HEK293 (cell line): ENCODE measurements around the gene ABI3.
A peak's percentile ranks its signal among the peaks of the same experiment; 100 is the strongest.

Experiments used
- CTCF ChIA-PET: fragments of 350-600 bp; formaldehyde crosslinking; extraction: SDS; loops from one replicate; lab custom pipeline; 2021; ENCODE audit warnings: antibody characterized with exemption; lab: Yijun Ruan, JAX
- POLR2A ChIA-PET: fragments of 300-600 bp; formaldehyde crosslinking; extraction: SDS; loops from one replicate; lab custom pipeline; 2020; ENCODE audit warnings: antibody characterized with exemption, inconsistent platforms; lab: Yijun Ruan, JAX
- H3K27ac ChIP-seq: fragments of 200-500 bp; sonication (Bioruptor generic); 2 replicates; pipeline ENCODE4 v1.5.1; 2014; ENCODE audit warnings: low read depth, low read length, control low read depth, inconsistent platforms; ENCODE audit errors: extremely low read depth
- H3K36me3 ChIP-seq, 2 experiments: fragments of 200-500 bp in 1 of 2; sonication (Bioruptor generic) in 1 of 2; 1 replicate in 1 of 2; 2 replicates in 1 of 2; pipeline ENCODE4 v1.5.1; 2014 to 2017; ENCODE audit warnings: inconsistent platforms in 2 of 2, low read length in 2 of 2; ENCODE audit not compliant: control insufficient read depth in 2 of 2, insufficient read depth in 1 of 2
- H3K4me1 ChIP-seq: fragments of 200-500 bp; sonication (Bioruptor generic); 2 replicates; pipeline ENCODE4 v1.5.1; 2014; ENCODE audit warnings: mild to moderate bottlenecking, low read length, inconsistent platforms; ENCODE audit not compliant: control insufficient read depth, insufficient read depth
- H3K4me3 ChIP-seq: 2 replicates; pipeline ENCODE4 v1.5.1; 2011; ENCODE audit warnings: low read depth, mild to moderate bottlenecking, control low read depth, low read length, moderate library complexity
- H3K9me3 ChIP-seq: fragments of 200-500 bp; sonication (Bioruptor generic); 2 replicates; pipeline ENCODE4 v1.5.1; 2014; ENCODE audit warnings: low read depth, low read length, inconsistent platforms; ENCODE audit not compliant: control insufficient read depth, insufficient read depth
- GLI2 ChIP-seq: fragments of 450-650 bp; formaldehyde crosslinking; IDR thresholded peaks from 2 replicates; pipeline ENCODE4; 2017; ENCODE audit warnings: missing biosample characterization, missing genetic modification characterization, low read depth, borderline replicate concordance
- GLI4 ChIP-seq: fragments of 450-650 bp; formaldehyde crosslinking; IDR thresholded peaks from 2 replicates; pipeline ENCODE4 v1.5.1; 2016; ENCODE audit warnings: missing biosample characterization, missing genetic modification characterization
- GLIS2 ChIP-seq: fragments of 450-650 bp; formaldehyde crosslinking; IDR thresholded peaks from 2 replicates; pipeline ENCODE4 v1.5.1; 2016; ENCODE audit warnings: missing biosample characterization, missing genetic modification characterization
- RBAK ChIP-seq: fragments of 450-650 bp; formaldehyde crosslinking; IDR thresholded peaks from 2 replicates; pipeline ENCODE4 v1.5.1; 2016; ENCODE audit warnings: missing biosample characterization, missing genetic modification characterization
- SP2 ChIP-seq: fragments of 450-650 bp; formaldehyde crosslinking; IDR thresholded peaks from 2 replicates; pipeline ENCODE4 v1.5.1; 2016; ENCODE audit warnings: missing biosample characterization, missing genetic modification characterization
- SP7 ChIP-seq: fragments of 450-650 bp; formaldehyde crosslinking; IDR thresholded peaks from 2 replicates; pipeline ENCODE4 v1.5.1; 2016; ENCODE audit warnings: missing biosample characterization, missing genetic modification characterization
- ZIC2 ChIP-seq: fragments of 450-650 bp; formaldehyde crosslinking; IDR thresholded peaks from 2 replicates; pipeline ENCODE4 v1.5.1; 2016; ENCODE audit warnings: missing biosample characterization, missing genetic modification characterization
- ZNF202 ChIP-seq: fragments of 450-650 bp; formaldehyde crosslinking; IDR thresholded peaks from 2 replicates; pipeline ENCODE4 v1.5.1; 2016; ENCODE audit warnings: missing biosample characterization, missing genetic modification characterization, borderline replicate concordance
- ZNF23 ChIP-seq: fragments of 450-650 bp; formaldehyde crosslinking; IDR thresholded peaks from 2 replicates; pipeline ENCODE4 v1.5.1; 2016; ENCODE audit warnings: missing biosample characterization, missing genetic modification characterization, borderline replicate concordance
- ZNF624 ChIP-seq: fragments of 450-650 bp; formaldehyde crosslinking; IDR thresholded peaks from 2 replicates; pipeline ENCODE4 v1.5.1; 2017; ENCODE audit warnings: missing biosample characterization, missing genetic modification characterization
- ZNF837 ChIP-seq: fragments of 450-650 bp; formaldehyde crosslinking; IDR thresholded peaks from 2 replicates; pipeline ENCODE4 v1.5.1; 2016; ENCODE audit warnings: missing biosample characterization, missing genetic modification characterization
- ZSCAN23 ChIP-seq: fragments of 450-650 bp; formaldehyde crosslinking; IDR thresholded peaks from 2 replicates; pipeline ENCODE4 v1.5.1; 2016; ENCODE audit warnings: missing biosample characterization, missing genetic modification characterization
- ZSCAN30 ChIP-seq: fragments of 450-650 bp; IDR thresholded peaks from 2 replicates; pipeline ENCODE4 v1.5.1; 2018; ENCODE audit warnings: missing biosample characterization, mild to moderate bottlenecking, missing genetic modification characterization, moderate library complexity
- TF ChIP-seq, protein P1 (sequence below): fragments of 450-650 bp; formaldehyde crosslinking; conservative IDR thresholded peaks from 2 replicates; pipeline ENCODE4 v1.5.1; 2016; ENCODE audit warnings: low read depth, missing biosample characterization, missing genetic modification characterization
- TF ChIP-seq, protein P2 (sequence below): fragments of 450-650 bp; formaldehyde crosslinking; IDR thresholded peaks from 2 replicates; pipeline ENCODE4 v1.5.1; 2017; ENCODE audit warnings: missing biosample characterization, missing genetic modification characterization
- TF ChIP-seq, protein P3 (sequence below): fragments of 450-650 bp; formaldehyde crosslinking; IDR thresholded peaks from 2 replicates; pipeline ENCODE4 v1.5.1; 2016; ENCODE audit warnings: missing biosample characterization, missing genetic modification characterization
- TF ChIP-seq, protein P4 (sequence below): fragments of 450-650 bp; formaldehyde crosslinking; IDR thresholded peaks from 2 replicates; pipeline ENCODE4 v1.5.1; 2016; ENCODE audit warnings: missing biosample characterization, missing genetic modification characterization
- TF ChIP-seq, protein P5 (sequence below): fragments of 450-650 bp; formaldehyde crosslinking; IDR thresholded peaks from 2 replicates; pipeline ENCODE4 v1.5.1; 2016; ENCODE audit warnings: missing biosample characterization, missing genetic modification characterization

Gene ABI3, protein sequence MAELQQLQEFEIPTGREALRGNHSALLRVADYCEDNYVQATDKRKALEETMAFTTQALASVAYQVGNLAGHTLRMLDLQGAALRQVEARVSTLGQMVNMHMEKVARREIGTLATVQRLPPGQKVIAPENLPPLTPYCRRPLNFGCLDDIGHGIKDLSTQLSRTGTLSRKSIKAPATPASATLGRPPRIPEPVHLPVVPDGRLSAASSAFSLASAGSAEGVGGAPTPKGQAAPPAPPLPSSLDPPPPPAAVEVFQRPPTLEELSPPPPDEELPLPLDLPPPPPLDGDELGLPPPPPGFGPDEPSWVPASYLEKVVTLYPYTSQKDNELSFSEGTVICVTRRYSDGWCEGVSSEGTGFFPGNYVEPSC

DNA sequence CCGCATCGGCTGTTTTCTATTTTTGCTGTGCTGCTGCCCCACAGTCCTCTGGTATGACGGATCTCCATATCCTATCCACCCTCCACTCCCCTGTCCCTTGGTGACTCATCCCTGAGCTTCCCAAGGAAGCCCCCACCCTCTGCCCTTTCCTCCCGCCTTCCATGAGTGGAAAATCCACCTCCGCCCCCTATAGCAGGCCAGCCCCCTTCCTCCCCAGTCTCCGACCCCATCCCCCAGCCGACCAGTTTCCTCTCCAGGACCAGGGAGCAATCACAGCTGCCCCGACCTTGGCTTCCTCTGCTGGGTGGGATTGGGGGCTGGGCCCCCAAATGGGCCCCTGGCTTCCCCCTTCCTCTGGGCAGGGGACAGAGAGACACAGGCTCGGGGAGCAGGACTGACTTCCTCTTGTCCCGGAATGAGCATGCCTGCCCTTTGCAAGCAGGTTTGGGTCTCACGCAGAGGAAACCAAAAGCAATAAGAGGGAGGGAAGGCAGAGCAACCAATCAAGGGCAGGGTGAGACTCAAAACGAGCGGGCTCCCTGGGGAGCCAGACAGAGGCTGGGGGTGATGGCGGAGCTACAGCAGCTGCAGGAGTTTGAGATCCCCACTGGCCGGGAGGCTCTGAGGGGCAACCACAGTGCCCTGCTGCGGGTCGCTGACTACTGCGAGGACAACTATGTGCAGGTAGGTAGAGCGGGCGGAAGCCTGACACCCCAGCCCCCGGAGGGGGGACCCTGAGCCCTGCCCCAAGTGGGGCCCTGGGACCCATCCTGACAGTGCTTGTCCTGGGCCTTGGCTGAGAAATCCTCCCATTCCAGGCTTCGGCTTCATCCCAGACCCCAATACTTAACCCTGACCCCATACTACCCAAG is at the start of gene ABI3, which contains the start of gene GNGT2:
ABI3 (plus strand) TSS at position 550 of the 872 bp plus-strand sequence; CDS start at position 568, 18 bp downstream.
GNGT2 (minus strand) TSS at position 417 of the 872 bp plus-strand sequence. CDS start 3,152 bp downstream, outside the sequence.
- TF ChIP-seq ZIC2 (tag by site-specific recombination): peak; percentile 25; the same call in 1 of the 2 replicates
- TF ChIP-seq, protein P1, sequence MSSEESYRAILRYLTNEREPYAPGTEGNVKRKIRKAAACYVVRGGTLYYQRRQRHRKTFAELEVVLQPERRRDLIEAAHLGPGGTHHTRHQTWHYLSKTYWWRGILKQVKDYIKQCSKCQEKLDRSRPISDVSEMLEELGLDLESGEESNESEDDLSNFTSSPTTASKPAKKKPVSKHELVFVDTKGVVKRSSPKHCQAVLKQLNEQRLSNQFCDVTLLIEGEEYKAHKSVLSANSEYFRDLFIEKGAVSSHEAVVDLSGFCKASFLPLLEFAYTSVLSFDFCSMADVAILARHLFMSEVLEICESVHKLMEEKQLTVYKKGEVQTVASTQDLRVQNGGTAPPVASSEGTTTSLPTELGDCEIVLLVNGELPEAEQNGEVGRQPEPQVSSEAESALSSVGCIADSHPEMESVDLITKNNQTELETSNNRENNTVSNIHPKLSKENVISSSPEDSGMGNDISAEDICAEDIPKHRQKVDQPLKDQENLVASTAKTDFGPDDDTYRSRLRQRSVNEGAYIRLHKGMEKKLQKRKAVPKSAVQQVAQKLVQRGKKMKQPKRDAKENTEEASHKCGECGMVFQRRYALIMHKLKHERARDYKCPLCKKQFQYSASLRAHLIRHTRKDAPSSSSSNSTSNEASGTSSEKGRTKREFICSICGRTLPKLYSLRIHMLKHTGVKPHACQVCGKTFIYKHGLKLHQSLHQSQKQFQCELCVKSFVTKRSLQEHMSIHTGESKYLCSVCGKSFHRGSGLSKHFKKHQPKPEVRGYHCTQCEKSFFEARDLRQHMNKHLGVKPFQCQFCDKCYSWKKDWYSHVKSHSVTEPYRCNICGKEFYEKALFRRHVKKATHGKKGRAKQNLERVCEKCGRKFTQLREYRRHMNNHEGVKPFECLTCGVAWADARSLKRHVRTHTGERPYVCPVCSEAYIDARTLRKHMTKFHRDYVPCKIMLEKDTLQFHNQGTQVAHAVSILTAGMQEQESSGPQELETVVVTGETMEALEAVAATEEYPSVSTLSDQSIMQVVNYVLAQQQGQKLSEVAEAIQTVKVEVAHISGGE (tag by site-specific recombination): no peak
- no peak for TF ChIP-seq ZNF837 (tag by site-specific recombination)
- TF ChIP-seq, protein P2, sequence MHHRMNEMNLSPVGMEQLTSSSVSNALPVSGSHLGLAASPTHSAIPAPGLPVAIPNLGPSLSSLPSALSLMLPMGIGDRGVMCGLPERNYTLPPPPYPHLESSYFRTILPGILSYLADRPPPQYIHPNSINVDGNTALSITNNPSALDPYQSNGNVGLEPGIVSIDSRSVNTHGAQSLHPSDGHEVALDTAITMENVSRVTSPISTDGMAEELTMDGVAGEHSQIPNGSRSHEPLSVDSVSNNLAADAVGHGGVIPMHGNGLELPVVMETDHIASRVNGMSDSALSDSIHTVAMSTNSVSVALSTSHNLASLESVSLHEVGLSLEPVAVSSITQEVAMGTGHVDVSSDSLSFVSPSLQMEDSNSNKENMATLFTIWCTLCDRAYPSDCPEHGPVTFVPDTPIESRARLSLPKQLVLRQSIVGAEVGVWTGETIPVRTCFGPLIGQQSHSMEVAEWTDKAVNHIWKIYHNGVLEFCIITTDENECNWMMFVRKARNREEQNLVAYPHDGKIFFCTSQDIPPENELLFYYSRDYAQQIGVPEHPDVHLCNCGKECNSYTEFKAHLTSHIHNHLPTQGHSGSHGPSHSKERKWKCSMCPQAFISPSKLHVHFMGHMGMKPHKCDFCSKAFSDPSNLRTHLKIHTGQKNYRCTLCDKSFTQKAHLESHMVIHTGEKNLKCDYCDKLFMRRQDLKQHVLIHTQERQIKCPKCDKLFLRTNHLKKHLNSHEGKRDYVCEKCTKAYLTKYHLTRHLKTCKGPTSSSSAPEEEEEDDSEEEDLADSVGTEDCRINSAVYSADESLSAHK (tag by site-specific recombination): no peak
- TF ChIP-seq, protein P3, sequence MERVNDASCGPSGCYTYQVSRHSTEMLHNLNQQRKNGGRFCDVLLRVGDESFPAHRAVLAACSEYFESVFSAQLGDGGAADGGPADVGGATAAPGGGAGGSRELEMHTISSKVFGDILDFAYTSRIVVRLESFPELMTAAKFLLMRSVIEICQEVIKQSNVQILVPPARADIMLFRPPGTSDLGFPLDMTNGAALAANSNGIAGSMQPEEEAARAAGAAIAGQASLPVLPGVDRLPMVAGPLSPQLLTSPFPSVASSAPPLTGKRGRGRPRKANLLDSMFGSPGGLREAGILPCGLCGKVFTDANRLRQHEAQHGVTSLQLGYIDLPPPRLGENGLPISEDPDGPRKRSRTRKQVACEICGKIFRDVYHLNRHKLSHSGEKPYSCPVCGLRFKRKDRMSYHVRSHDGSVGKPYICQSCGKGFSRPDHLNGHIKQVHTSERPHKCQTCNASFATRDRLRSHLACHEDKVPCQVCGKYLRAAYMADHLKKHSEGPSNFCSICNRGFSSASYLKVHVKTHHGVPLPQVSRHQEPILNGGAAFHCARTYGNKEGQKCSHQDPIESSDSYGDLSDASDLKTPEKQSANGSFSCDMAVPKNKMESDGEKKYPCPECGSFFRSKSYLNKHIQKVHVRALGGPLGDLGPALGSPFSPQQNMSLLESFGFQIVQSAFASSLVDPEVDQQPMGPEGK (tag by site-specific recombination): no peak
- no peak for TF ChIP-seq GLIS2
- TF ChIP-seq ZSCAN30 (tag by site-specific recombination): no peak
- no peak for TF ChIP-seq RBAK
- no peaks in the 10 kb centered on the region for H3K36me3 ChIP-seq
- H3K4me3 ChIP-seq: no peak within 1 kb of the TSS
- CTCF ChIA-PET: interaction anchor here (0.6 to 4.4 kb wide), 2 partner anchors 17 to 31 kb away, joined by 3 to 28 read pairs; no protein-coding TSS in a partner anchor
- no peaks in the 10 kb centered on the region for H3K9me3 ChIP-seq
- H3K4me1 ChIP-seq: no peaks in the 10 kb centered on the region
- POLR2A ChIA-PET: interaction anchor here (0.8 kb wide), 1 partner anchor 214 kb away, joined by 3 read pairs; no protein-coding TSS in a partner anchor
- no peak within 1 kb of the TSS for H3K27ac ChIP-seq

DNA sequence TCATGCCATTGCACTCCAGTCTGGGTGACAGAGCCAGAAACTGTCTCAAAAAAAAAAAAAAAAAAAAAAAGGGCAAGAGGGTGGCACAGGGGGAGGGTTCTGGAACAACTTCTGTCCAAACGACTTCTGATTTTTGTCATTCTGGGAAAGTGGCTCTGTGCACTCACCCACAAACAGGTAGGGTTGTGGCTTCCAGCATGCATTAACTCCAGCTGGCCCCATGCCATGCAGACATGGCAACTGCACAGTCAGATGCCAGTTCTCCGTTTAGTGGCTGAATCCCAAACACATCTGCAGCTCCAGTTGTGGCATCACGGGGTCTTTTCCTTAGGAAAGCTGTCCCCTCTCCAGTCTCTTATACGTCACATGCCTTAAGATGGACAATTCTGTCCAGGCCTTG is 47.6 kb upstream of the ABI3 start:
- POLR2A ChIA-PET: no interaction called here
- Histone ChIP-seq H3K9me3 (no peaks in the 10 kb centered on the region), H3K4me3 (no peak overlapping the region), H3K4me1 (no peaks in the 10 kb centered on the region), H3K36me3 (no peaks in the 10 kb centered on the region), H3K27ac (no peak overlapping the region)
- CTCF ChIA-PET: interaction anchor here (0.6 to 1.4 kb wide), 3 partner anchors 19 to 65 kb away, joined by 3 to 4 read pairs (median 4); no protein-coding TSS in a partner anchor
- TF ChIP-seq SP7 (tag by site-specific recombination): no peak
- no peak for TF ChIP-seq ZNF23
- TF ChIP-seq ZSCAN23 (tag by site-specific recombination): no peak
- TF ChIP-seq, protein P4, sequence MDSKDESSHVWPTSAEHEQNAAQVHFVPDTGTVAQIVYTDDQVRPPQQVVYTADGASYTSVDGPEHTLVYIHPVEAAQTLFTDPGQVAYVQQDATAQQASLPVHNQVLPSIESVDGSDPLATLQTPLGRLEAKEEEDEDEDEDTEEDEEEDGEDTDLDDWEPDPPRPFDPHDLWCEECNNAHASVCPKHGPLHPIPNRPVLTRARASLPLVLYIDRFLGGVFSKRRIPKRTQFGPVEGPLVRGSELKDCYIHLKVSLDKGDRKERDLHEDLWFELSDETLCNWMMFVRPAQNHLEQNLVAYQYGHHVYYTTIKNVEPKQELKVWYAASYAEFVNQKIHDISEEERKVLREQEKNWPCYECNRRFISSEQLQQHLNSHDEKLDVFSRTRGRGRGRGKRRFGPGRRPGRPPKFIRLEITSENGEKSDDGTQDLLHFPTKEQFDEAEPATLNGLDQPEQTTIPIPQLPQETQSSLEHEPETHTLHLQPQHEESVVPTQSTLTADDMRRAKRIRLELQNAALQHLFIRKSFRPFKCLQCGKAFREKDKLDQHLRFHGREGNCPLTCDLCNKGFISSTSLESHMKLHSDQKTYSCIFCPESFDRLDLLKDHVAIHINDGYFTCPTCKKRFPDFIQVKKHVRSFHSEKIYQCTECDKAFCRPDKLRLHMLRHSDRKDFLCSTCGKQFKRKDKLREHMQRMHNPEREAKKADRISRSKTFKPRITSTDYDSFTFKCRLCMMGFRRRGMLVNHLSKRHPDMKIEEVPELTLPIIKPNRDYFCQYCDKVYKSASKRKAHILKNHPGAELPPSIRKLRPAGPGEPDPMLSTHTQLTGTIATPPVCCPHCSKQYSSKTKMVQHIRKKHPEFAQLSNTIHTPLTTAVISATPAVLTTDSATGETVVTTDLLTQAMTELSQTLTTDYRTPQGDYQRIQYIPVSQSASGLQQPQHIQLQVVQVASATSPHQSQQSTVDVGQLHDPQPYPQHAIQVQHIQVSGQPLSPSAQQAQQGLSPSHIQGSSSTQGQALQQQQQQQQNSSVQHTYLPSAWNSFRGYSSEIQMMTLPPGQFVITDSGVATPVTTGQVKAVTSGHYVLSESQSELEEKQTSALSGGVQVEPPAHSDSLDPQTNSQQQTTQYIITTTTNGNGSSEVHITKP (tag by site-specific recombination): no peak
- TF ChIP-seq, protein P5, sequence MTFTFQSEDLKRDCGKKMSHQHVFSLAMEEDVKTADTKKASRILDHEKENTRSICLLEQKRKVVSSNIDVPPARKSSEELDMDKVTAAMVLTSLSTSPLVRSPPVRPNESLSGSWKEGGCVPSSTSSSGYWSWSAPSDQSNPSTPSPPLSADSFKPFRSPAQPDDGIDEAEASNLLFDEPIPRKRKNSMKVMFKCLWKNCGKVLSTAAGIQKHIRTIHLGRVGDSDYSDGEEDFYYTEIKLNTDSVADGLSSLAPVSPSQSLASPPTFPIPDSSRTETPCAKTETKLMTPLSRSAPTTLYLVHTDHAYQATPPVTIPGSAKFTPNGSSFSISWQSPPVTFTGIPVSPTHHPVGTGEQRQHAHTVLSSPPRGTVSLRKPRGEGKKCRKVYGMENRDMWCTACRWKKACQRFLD (tag by site-specific recombination): no peak
- no peak for TF ChIP-seq GLI4 (tag by site-specific recombination)
- no peak for TF ChIP-seq ZNF624
- no peak for TF ChIP-seq SP2 (tag by site-specific recombination)
- no peak for TF ChIP-seq GLI2 (tag by site-specific recombination)
- no peak for TF ChIP-seq ZNF202 (tag by site-specific recombination)
